ENCODE measurements around the gene PACSIN3. TPM values are rescaled to one million over a fixed set of nuclear protein-coding genes. Genes with fewer than 3 reads are reported as not detected.

The PACSIN3 gene
- total RNA-seq, 1 donor from 2014 or later: 97.1 TPM

- H3K27me3 ChIP-seq (ENCODE audit: control insufficient read depth, insufficient read depth, low read length): no peaks in the 10 kb centered on the region
- H3K36me3 ChIP-seq (ENCODE audit: control insufficient read depth, insufficient read depth, low read length): peaks cover 23% of the 10 kb centered on the region
- no peak for FAIRE-seq
- TF ChIP-seq CTCF (IDR thresholded peaks at IDR 0.05; ENCODE audit: insufficient read depth, low read length, severe bottlenecking): peak; percentile 69
- DNase-seq (ENCODE audit: low read depth): no peak
- H3K4me3 ChIP-seq (ENCODE audit: low read depth, low read length): no peak overlapping the region
These were observed 6.6 kb downstream of the PACSIN3 start for GRCh38 chr11:47179655-47179991.

GRCh38 chr11:47178737-47179654, 7.2 kb downstream of the PACSIN3 start:
- no peak overlapping the region for H3K4me3 ChIP-seq (ENCODE audit: low read depth, low read length)
- peaks cover 24% of the 10 kb centered on the region for H3K36me3 ChIP-seq (ENCODE audit: control insufficient read depth, insufficient read depth, low read length)
- no peak for TF ChIP-seq CTCF (IDR thresholded peaks at IDR 0.05; ENCODE audit: insufficient read depth, low read length, severe bottlenecking)
- FAIRE-seq (no peak), DNase-seq (ENCODE audit: low read depth) (no peak)
- H3K27me3 ChIP-seq (ENCODE audit: control insufficient read depth, insufficient read depth, low read length): no peaks in the 10 kb centered on the region

- Histone ChIP-seq H3K36me3 (ENCODE audit: control insufficient read depth, insufficient read depth, low read length) (peaks cover 27% of the 10 kb centered on the region), H3K4me3 (ENCODE audit: low read depth, low read length) (no peak overlapping the region), H3K27me3 (ENCODE audit: control insufficient read depth, insufficient read depth, low read length) (no peaks in the 10 kb centered on the region)
- no peak for FAIRE-seq
- DNase-seq (ENCODE audit: low read depth): no peak
- TF ChIP-seq CTCF (IDR thresholded peaks at IDR 0.05; ENCODE audit: insufficient read depth, low read length, severe bottlenecking): no peak
These were observed 7.9 kb downstream of the PACSIN3 start for GRCh38 chr11:47178316-47178715.

- H3K4me3 ChIP-seq (ENCODE audit: low read depth, low read length): no peak overlapping the region
- DNase-seq (ENCODE audit: low read depth) (no peak), FAIRE-seq (no peak)
- H3K27me3 ChIP-seq (ENCODE audit: control insufficient read depth, insufficient read depth, low read length): no peaks in the 10 kb centered on the region
- peaks cover 30% of the 10 kb centered on the region for H3K36me3 ChIP-seq (ENCODE audit: control insufficient read depth, insufficient read depth, low read length)
- no peak for TF ChIP-seq CTCF (IDR thresholded peaks at IDR 0.05; ENCODE audit: insufficient read depth, low read length, severe bottlenecking)
These were observed 8.4 kb downstream of the PACSIN3 start for GRCh38 chr11:47177846-47178245.

GRCh38 chr11:47177229-47177845, 8.9 kb downstream of the PACSIN3 start:
- Histone ChIP-seq H3K27me3 (ENCODE audit: control insufficient read depth, insufficient read depth, low read length) (no peaks in the 10 kb centered on the region), H3K4me3 (ENCODE audit: low read depth, low read length) (peak overlapping the region; percentile 77), H3K36me3 (ENCODE audit: control insufficient read depth, insufficient read depth, low read length) (peaks cover 34% of the 10 kb centered on the region)
- FAIRE-seq (peak; percentile 23), DNase-seq (ENCODE audit: low read depth) (peak; percentile 79)
- peak; percentile 80 for TF ChIP-seq CTCF (IDR thresholded peaks at IDR 0.05; ENCODE audit: insufficient read depth, low read length, severe bottlenecking)

All from bronchial epithelial cell (primary cell).